HEK293T (cell line): ENCODE results near the gene KCND3.

Source experiments
- CTCF ChIA-PET: fragments of 350-600 bp; formaldehyde crosslinking; extraction: SDS; loops from one replicate; lab custom pipeline; 2021; ENCODE audit warnings: antibody characterized with exemption, inconsistent platforms; lab: Yijun Ruan, JAX
- POLR2A ChIA-PET: fragments of 350-600 bp; formaldehyde crosslinking; extraction: SDS; loops from one replicate; lab custom pipeline; 2020; ENCODE audit warnings: antibody characterized with exemption, inconsistent platforms; lab: Yijun Ruan, JAX
- DNase-seq: peaks from one replicate; pipeline ENCODE4 v3.0.0; 2012; ENCODE audit warnings: mixed read lengths; ENCODE audit errors: extremely low spot score
- ARNT ChIP-seq: fragments of 450-650 bp; IDR thresholded peaks from 2 replicates; pipeline ENCODE4 v1.6.1; 2017; ENCODE audit warnings: mild to moderate bottlenecking
- BHLHE40 ChIP-seq: fragments of 450-650 bp; IDR thresholded peaks from 2 replicates; pipeline ENCODE4 v1.6.1; 2016; ENCODE audit warnings: mild to moderate bottlenecking, moderate library complexity, borderline replicate concordance
- CTBP1 ChIP-seq: fragments of 450-650 bp; IDR thresholded peaks from 2 replicates; pipeline ENCODE4 v1.6.1; 2016; ENCODE audit warnings: borderline replicate concordance
- ELF4 ChIP-seq: fragments of 450-650 bp; IDR thresholded peaks from 2 replicates; pipeline ENCODE4 v1.6.1; 2017; ENCODE audit warnings: antibody characterized with exemption
- FOXA1 ChIP-seq: fragments of 450-650 bp; IDR thresholded peaks from 2 replicates; pipeline ENCODE4 v1.6.1; 2016; ENCODE audit warnings: mild to moderate bottlenecking
- FOXK2 ChIP-seq: fragments of 450-650 bp; IDR thresholded peaks from 2 replicates; pipeline ENCODE4 v1.6.1; 2016; ENCODE audit warnings: mild to moderate bottlenecking
- FOXM1 ChIP-seq: fragments of 450-650 bp; IDR thresholded peaks from 2 replicates; pipeline ENCODE4 v1.6.1; 2017; ENCODE audit warnings: mild to moderate bottlenecking, borderline replicate concordance
- HDGF ChIP-seq: fragments of 450-650 bp; IDR thresholded peaks from 2 replicates; pipeline ENCODE4 v1.6.1; 2017; ENCODE audit warnings: antibody characterized with exemption, borderline replicate concordance
- L3MBTL2 ChIP-seq: fragments of 450-650 bp; conservative IDR thresholded peaks from 2 replicates; pipeline ENCODE4 v1.6.1; 2016; ENCODE audit warnings: mild to moderate bottlenecking
- LEF1 ChIP-seq: fragments of 450-650 bp; IDR thresholded peaks from 2 replicates; pipeline ENCODE4 v1.6.1; 2017; ENCODE audit warnings: mild to moderate bottlenecking, borderline replicate concordance
- NFRKB ChIP-seq: fragments of 450-650 bp; IDR thresholded peaks from 2 replicates; pipeline ENCODE4 v1.6.1; 2016; ENCODE audit warnings: mild to moderate bottlenecking, moderate library complexity
- SP1 ChIP-seq: fragments of 450-650 bp; IDR thresholded peaks from 2 replicates; pipeline ENCODE4 v1.6.1; 2017
- SUZ12 ChIP-seq: fragments of 450-650 bp; IDR thresholded peaks from 2 replicates; pipeline ENCODE4 v1.6.1; 2016; ENCODE audit warnings: mild to moderate bottlenecking
- TARDBP ChIP-seq: fragments of 450-650 bp; IDR thresholded peaks from 2 replicates; pipeline ENCODE4 v1.6.1; 2016
- ZNF384 ChIP-seq: fragments of 450-650 bp; IDR thresholded peaks from 2 replicates; pipeline ENCODE4 v1.6.1; 2016
- TF ChIP-seq, protein P1 (sequence below): fragments of 450-650 bp; IDR thresholded peaks from 2 replicates; pipeline ENCODE4 v1.6.1; 2016

The KCND3 gene

DNA sequence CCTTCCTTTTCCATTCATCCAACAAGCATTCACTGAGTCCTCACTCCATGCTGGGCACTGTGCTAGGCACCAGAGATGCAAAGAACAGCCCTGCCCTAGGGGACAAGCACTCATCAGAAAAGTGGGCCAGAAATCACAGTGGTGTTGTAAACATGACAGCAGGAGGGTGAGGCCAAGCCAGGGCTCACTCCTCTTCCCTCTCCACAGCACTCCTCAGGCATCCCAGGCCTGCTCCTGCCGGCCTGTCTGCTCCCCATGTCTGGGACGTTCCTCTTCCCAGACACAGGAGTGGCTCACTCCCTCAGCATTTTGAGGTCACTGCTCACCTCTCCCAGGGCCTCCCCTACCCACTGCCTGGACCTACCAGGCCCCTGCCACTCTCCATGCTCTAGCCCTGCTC lies 61.8 kb downstream of the KCND3 start:
- no peak for DNase-seq
- TF ChIP-seq FOXA1, result no peak
- TF ChIP-seq, protein P1, sequence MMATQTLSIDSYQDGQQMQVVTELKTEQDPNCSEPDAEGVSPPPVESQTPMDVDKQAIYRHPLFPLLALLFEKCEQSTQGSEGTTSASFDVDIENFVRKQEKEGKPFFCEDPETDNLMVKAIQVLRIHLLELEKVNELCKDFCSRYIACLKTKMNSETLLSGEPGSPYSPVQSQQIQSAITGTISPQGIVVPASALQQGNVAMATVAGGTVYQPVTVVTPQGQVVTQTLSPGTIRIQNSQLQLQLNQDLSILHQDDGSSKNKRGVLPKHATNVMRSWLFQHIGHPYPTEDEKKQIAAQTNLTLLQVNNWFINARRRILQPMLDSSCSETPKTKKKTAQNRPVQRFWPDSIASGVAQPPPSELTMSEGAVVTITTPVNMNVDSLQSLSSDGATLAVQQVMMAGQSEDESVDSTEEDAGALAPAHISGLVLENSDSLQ, result no peak
- no peak for TF ChIP-seq ELF4
- TF ChIP-seq SUZ12, result no peak
- TF ChIP-seq SP1, result no peak
- no peak for TF ChIP-seq BHLHE40
- no peak for TF ChIP-seq LEF1
- TF ChIP-seq NFRKB, result no peak
- TF ChIP-seq FOXM1, result no peak
- no peak for TF ChIP-seq ARNT
- CTCF ChIA-PET, result no interaction called here
- POLR2A ChIA-PET, result no interaction called here

DNA sequence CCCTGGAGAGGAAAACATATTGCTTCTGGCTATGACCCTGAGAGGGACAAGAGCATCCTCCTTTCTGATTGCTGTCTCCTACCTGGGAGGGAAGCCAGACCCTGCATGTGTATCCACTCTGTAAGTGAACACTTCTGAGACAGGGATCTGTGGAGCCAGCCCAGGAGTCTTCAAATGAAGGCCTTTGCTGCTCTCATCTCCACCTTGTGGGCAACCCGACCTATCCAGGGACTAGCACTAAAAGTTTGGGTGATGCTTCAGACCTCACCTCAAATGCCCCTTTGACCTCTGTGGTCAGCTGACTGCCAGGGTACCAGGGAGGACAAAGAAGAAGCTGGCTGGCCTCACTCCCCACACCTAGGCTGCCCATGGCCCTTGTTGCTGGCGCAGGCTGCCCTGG lies 64.7 kb downstream of the KCND3 start:
- CTCF ChIA-PET, result no interaction called here

DNA sequence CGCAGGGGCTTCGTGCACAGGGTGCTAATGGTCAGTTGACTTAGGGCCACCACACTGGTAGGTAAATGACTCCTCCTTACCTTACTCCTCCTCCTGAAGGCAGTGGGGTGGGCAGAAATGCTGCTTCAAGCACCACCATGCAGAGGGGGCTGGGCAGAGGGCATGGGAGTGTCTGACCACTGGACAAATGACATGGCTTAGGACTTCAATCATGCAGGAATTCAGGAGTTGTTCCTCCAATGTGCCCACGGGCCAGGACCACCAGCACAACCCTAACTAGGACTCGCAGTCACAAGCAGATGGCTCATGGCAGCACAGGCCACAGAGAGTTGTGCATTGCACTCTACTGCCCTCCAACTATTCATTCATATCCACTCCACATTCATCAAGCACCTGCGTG lies 65.7 kb downstream of the KCND3 start:
- no peak for TF ChIP-seq HDGF
- TF ChIP-seq ELF4, result no peak
- TF ChIP-seq LEF1, result no peak
- TF ChIP-seq SP1, result no peak
- no peak for TF ChIP-seq L3MBTL2
- no peak for TF ChIP-seq BHLHE40
- DNase-seq, result no peak
- POLR2A ChIA-PET, result no interaction called here
- CTCF ChIA-PET, result no interaction called here

More for the DNA sequence above, 64.7 kb downstream of the KCND3 start:
- TF ChIP-seq FOXA1 (no peak), L3MBTL2 (no peak)
- POLR2A ChIA-PET, result no interaction called here
- DNase-seq, result no peak

DNA sequence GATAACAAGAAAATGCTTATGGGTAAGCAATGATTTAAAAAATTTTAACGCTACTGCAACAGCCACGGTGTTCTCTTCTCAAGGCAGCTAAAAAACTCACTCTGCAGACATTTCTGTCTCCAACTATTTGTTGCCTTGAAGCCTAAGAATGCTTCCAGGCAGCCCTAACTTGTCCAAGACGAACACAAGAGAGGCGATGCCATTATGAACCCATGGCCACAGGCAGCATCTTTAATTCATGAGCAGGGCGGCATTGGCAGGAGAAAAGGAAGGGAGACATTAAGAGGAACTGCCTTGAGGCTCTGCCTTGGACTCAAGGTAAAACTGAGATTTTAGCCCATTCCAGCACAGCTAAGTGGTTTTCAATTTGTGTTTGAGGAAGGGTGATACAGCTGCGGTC lies 67.5 kb downstream of the KCND3 start:
- ChIA-PET POLR2A (no interaction called here), CTCF (no interaction called here)
- no peak for TF ChIP-seq ARNT
- DNase-seq, result no peak

DNA sequence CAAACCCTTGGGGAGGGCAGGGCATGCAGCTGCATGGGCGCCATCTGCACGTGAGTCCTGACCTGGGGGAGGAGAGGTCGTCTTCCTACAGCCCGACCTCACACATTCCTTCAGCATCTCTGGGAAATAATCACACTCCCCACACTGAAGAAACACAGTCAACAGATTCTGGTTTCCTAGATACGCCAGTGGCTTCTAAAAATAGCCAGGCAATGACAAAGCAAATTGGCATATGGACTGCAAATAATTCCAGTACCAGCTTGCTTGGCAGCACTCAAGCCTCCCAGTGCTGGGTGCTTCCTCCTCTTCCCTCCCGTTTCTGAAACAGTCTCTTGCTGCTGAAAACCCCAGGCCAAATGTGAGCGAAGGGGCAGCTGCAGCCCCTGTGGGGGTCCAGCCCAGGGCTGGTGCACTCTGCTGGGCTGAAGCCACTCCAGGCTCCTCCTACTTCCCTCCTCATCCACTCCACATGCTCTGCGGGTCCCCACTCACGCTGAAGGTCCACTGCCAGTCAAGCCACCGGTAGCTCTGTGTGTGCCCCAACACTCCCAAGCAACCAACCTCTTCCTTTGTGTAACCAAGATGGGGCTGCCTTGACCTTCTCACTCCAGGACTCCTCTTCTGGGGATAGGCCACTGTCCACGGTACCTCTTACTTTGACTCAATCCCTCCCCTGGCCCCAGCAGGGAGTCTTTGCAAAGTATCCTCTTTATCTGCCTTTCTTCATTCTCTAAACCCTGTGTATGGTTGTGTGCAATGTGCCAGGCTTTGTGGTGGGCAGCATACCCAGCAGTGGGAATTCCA lies 69.0 kb downstream of the KCND3 start:
- CTCF ChIA-PET, result no interaction called here
- TF ChIP-seq BHLHE40 (no peak), NFRKB (no peak), SP1 (no peak), LEF1 (no peak), HDGF (no peak), ZNF384 (no peak), FOXM1 (no peak), CTBP1 (no peak), ELF4 (no peak), FOXK2 (no peak), ARNT (no peak), TARDBP (no peak), FOXA1 (no peak), L3MBTL2 (no peak), SUZ12 (no peak)
- TF ChIP-seq, protein P1, result no peak
- no peak for DNase-seq
- POLR2A ChIA-PET, result no interaction called here

DNA sequence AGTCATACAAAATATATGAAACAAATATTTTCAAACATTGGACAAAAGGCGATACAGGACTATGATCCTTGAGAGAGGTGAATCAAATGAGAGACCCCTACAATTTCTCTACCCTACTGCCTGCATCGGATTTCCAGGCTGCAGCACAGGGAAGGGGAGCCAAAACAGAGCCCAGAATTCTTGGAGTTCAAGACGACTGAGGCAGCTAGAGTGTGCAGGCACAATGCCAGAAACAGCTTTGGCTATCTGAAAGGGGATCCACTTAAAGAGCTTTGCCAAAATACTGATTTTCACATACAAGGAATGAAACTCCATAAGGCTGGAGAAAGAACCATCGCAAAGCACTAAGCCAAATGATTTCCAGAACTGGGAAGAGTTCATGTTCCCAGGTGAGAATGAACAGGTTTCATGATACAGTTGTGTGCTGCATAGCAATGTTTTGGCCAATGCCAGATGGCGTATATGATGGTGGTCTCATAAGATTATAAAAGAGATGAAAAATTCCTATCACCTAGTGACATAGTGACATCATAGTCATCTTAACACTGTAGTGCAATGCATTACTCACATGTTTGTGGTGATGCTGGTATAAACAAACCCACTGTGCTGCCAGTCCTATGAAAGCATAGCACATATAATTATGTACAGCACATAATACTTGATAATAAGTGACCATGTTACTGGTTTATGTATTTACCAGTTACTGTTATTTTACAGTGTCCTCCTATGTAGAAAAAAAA lies 77.5 kb downstream of the KCND3 start:
- ChIA-PET CTCF (no interaction called here), POLR2A (no interaction called here)
- TF ChIP-seq SP1 (no peak), BHLHE40 (no peak), FOXM1 (no peak), ARNT (no peak), FOXA1 (no peak), CTBP1 (no peak), TARDBP (no peak), NFRKB (no peak), SUZ12 (no peak), HDGF (no peak), ELF4 (no peak), ZNF384 (no peak)
- DNase-seq, result no peak

DNA sequence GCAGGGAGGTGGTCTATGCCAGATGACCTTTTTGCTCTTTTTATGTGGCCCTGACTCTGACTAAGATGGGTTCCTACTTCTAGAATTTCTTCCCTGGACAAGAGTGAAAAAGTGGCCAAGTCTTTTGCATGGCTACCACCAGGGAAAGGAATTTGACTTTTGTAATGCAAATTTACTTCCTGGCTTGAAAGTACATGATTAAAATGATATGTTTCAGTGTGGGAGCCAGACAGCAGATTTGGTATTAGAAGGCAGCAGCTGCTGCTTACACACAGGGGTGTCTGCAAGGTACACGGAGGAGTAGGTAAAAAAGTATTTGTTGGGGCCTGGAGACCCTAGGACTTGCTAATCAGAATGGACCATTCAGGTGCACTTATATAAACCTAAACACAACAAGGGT lies 78.4 kb downstream of the KCND3 start:
- ChIA-PET CTCF (no interaction called here), POLR2A (no interaction called here)
- DNase-seq, result no peak
- TF ChIP-seq ARNT, result no peak
- no peak for TF ChIP-seq CTBP1
- no peak for TF ChIP-seq NFRKB
- no peak for TF ChIP-seq FOXA1
- TF ChIP-seq SUZ12, result no peak
- no peak for TF ChIP-seq HDGF
- no peak for TF ChIP-seq TARDBP
- TF ChIP-seq LEF1, result no peak
- TF ChIP-seq L3MBTL2, result no peak
- TF ChIP-seq BHLHE40, result no peak
- no peak for TF ChIP-seq ELF4
- no peak for TF ChIP-seq FOXK2
- no peak for TF ChIP-seq FOXM1
- no peak for TF ChIP-seq SP1
